HG03280 (cell line): ENCODE results near the gene CFAP65.

Experiments used
- ATAC-seq: cut with Tn5 transposase; IDR thresholded peaks from one replicate; pipeline ENCODE4 v1.9.1; 2021; ENCODE audit warnings: mild to moderate bottlenecking, moderate library complexity; ENCODE audit not compliant: unreplicated experiment

Gene CFAP65

GRCh38 chr2:219017201-219017931 lies 23.9 kb downstream of the CFAP65 start:
- no peak for ATAC-seq

GRCh38 chr2:219016721-219017120 lies 24.6 kb downstream of the CFAP65 start:
- no peak for ATAC-seq

GRCh38 chr2:219010873-219011272 lies 30.4 kb downstream of the CFAP65 start:
- ATAC-seq: no peak

GRCh38 chr2:219010162-219010756 lies 31.1 kb downstream of the CFAP65 start:
- ATAC-seq: no peak

DNA sequence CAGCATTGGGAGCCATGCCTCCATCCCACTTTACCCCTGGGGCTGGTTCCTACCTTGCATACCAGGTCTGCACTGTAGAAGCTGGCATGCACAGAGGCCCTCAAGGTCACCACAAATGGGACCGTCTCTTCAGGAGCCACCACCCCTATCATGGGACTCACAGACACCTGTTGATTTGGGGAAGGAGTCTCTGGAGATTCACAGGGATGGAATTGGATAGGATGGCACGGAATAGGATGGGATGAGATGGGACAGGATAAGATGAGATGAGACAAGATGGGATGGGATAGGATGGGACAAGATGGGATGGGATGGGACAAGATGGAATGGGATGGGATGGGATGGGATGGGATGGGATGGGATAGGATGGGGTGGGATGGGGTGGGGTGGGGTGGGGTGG lies 32.0 kb downstream of the CFAP65 start:
- no peak for ATAC-seq

GRCh38 chr2:219003979-219004378 lies 37.3 kb downstream of the CFAP65 start:
- ATAC-seq: no peak

DNA sequence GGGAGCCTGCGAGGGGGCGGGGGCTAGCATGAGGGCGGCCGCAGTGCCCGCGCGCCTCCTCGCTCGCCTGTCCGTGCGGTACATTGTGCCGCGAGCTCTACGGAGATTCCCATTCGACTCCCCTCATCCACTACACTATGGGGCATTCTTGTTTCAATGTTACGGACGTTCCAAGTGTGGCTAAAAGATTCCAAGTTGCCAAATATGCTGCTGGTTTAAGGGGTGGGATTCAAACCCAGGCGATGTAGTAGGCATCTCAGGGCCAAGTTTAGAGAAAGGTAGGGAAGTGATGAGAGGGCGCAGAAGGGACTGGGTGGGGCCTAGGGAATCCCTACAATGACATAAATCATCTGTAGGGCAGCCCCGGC lies 38.1 kb downstream of the CFAP65 start:
- no peak for ATAC-seq

- no peak for ATAC-seq
Observed at GRCh38 chr2:219002395-219003266, 38.7 kb downstream of the CFAP65 start.

DNA sequence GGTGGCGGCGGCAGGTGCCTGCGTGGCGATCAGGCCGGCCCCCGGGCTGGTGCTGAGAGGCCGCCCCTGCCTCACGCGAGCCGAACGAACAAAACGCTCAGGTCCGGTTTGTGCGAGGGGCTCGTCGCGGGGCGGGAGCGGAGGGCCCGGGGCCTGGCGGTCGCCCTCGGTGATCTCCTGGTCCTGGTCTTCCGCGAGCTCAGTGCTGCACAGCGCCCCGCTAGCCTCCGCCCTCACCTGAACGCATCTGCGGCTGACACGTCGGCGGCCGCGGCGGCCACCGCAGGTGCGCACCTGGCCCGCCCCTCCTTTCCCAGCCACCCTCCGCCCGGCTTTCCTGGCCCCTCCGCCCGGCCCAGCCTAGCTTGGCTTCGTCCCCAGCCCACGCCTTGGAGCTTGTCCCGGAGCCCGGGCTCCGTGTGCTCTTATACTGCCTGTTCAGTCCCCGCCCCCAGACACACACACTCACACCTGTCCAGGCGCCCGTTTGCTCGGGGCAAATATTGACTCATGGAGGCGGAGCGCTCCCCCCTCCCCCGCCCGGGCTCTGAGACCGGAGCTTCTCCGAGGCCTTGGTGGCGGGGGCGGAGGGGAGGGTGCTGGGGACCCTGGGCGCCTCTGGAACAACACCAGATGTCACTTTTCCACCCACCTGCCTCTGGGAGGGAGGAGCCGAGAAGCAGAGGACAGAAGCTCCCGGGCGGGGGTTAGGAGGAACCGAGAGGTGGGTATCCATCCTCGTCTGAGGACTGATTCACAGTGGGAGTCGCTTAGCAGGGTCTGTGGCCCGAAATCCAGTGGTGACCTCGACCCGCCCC lies 39.5 kb downstream of the CFAP65 start:
- ATAC-seq: no peak

- no peak for ATAC-seq
Observed at GRCh38 chr2:219001100-219001576, 40.2 kb downstream of the CFAP65 start.

GRCh38 chr2:219000569-219000960 lies 40.8 kb downstream of the CFAP65 start:
- no peak for ATAC-seq

DNA sequence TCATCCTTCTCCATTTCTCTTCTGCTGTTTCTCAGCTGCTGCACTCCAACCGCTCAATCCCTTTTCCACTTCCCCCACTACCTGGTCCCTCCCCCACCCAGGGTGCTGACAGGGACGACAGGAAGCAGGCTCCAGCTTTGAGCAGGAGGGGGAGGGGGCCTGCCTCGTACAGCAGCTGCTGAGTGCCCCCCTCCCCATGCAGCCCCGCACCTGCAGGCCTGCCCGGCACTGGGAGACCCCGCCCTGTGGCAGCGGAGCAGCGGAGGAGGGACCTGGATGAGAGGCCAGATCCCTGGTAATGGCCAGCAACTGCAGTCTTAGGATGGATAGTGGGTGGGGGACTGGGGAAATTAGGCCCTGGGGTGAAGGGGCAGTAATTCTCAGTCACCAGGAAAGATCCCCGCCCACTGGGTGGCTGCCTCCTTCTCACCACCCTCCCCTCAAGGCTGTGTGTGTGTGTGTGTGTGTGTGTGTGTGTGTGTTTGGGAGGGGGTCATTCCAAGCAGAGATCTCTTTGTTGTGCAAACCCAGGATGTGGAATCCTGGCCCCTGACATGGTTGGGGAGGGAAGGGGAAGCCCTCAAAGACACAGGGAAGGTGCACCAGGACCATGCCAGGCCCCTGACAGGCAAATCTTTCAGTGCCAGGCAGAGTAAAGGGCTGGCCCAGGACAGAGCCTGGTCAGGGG lies 41.3 kb downstream of the CFAP65 start:
- no peak for ATAC-seq

GRCh38 chr2:218999021-218999880 lies 42.1 kb downstream of the CFAP65 start:
- no peak for ATAC-seq

GRCh38 chr2:218998414-218999002 lies 42.8 kb downstream of the CFAP65 start:
- ATAC-seq: no peak

- no peak for ATAC-seq
Observed at GRCh38 chr2:218997731-218998130, 43.6 kb downstream of the CFAP65 start.

DNA sequence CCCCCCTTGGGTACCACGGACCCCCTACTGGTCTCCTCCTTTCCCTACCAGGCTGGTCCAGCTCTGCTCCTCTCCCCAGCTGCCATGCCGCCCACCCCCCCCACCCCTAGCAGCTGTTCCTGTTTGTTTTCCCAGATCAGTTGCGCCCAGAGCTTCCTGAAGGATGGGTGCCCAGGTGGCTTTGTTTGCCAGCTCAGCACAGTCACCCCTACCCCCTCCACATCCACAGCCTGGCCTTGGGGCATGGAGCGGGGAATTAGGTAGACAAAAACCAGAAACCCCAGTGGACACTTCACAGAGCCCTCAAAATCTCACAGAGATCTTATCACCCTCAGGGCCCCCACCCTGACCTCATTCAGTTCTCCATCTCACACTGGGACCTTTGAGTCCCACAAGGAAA lies 44.4 kb downstream of the CFAP65 start:
- ATAC-seq: no peak

- peak; percentile 71 for ATAC-seq
Observed at GRCh38 chr2:218995972-218996711, 45.2 kb downstream of the CFAP65 start.

GRCh38 chr2:218995561-218995960 lies 45.8 kb downstream of the CFAP65 start:
- ATAC-seq: no peak
